Renal cortical epithelial cell (primary cell): ENCODE measurements around the gene MYO15A. TPM values are rescaled to one million over a fixed set of nuclear protein-coding genes. Genes with fewer than 3 reads are reported as not detected.

Experiments used
- DNase-seq: peaks from one replicate; pipeline ENCODE4 v3.0.0-alpha.2; 2011; ENCODE audit warnings: low read depth
- total RNA-seq: library from RNA; depleted of rRNA; stranded (reverse); fragments of >200 nt; gene quantifications from 2 replicates; pipeline ENCODE4 v1.2.3, GENCODE V29; 2014

Gene MYO15A
- total RNA-seq, 1 donor from 2014 or later = 0.45 TPM

- DNase-seq = peak; percentile 40
Observed at GRCh38 chr17:18159551-18160120, 51.1 kb downstream of the MYO15A start.

DNA sequence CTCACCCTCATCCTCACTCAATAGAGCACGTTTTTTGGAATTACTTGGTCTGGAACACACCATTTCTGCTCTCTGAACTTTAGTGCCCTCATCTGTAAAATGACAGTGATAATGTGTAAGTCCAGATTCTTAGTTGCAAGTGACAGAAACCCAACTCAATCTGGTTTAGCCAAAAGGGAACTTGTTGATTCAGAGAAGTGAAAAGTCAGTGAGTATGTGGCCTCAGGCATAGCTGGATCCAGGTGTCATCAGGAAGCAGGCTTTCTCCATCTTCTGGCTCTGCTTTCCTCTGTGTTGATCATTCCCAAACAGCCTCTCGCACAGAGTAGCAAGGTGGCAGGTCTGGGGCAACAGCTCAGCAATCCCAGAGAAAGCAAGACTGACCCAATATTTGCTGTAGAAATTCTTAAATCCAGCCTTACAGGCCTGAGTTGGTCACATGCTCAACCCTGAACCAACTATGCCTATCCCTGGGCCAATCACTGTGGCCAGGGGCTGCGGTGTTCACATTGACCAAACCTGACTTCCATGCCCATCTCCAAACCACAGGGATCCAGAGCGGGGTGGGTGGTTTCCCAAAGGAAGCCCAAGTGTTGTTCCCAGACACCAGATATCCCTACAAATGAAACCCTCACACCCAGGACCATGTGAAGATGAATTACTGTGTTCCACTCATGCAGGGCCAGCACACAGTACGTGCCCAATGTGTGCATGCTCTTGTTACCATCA, 51.7 kb downstream of the MYO15A start:
- no peak for DNase-seq

GRCh38 chr17:18161207-18162145, 52.9 kb downstream of the MYO15A start:
- DNase-seq = no peak

- no peak for DNase-seq
Observed at GRCh38 chr17:18163547-18163946, 55.0 kb downstream of the MYO15A start.

DNA sequence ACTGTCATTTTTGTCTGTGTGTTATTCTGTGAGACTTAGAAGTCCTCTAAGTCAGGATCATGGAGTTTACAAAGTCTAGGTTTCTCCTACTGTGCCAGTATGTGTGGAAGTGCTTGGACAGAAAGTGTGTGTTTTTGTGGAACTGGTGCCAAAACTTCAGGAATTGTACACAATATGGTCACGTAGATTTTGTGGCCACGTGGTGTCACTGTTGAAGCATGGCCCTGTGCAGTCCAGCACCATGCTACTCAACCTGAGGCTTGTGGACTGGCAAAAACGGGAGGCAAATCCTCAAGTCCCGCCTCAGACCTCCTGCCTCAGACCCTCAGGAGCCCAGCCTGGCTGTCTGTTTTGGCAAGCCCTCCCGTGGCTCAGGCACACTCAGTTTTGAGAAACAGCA, 58.3 kb downstream of the MYO15A start:
- no peak for DNase-seq

GRCh38 chr17:18167421-18167820, 58.9 kb downstream of the MYO15A start:
- no peak for DNase-seq

DNA sequence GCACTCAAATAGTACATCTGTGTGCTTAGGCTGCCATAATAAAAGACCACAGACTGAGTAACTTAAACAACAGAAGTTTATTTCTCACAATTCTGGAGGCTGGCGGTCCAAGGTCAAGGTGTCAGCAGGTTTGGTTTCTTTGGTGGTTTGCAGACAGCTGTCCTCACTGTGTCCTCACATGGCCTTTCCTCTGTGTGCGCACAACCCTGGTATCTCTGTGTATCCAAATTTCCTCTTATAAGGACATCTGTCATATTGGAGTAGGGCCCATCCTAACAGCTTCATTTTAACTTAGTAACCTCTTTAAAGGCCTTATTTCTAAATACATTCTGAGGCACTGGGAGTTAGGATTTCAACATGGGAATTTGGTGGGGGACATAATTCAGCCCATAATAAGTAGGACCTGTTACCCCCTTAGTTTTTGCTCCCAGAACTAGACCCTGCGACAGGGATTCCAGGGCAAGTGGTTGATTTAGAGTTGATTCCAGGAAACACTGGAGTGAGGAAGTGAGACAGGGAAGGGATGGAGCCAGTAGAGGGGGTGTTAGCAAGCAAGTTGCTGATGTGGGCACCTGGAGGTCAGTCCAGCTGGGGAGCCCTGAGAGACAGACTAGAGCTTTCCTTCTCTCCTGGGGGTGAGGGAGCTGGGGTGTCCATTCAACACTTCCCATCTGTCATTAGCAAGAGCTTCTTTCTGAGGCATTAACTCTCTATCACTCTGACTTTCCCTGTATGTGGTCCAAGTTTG, 64.1 kb downstream of the MYO15A start:
- no peak for DNase-seq

DNA sequence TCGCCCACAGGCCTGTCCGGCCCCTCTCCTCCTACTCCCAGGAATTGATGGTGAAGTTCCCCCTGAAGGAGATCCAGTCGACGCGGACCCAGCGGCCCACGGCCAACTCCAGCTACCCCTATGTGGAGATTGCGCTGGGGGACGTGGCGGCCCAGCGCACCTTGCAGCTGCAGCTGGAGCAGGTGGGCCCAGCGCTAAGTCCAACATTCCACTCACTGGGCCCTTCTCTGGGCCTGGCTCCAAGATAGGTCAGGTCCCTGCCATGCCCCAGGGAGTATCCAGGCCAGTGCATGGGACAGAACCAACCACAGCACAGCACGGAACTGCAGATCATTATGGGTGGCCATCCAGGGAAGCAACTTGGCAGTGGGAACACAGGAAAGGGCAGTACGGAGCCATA, 65.2 kb downstream of the MYO15A start:
- no peak for DNase-seq

- DNase-seq = no peak
Observed at GRCh38 chr17:18176176-18176575, 67.6 kb downstream of the MYO15A start.

DNA sequence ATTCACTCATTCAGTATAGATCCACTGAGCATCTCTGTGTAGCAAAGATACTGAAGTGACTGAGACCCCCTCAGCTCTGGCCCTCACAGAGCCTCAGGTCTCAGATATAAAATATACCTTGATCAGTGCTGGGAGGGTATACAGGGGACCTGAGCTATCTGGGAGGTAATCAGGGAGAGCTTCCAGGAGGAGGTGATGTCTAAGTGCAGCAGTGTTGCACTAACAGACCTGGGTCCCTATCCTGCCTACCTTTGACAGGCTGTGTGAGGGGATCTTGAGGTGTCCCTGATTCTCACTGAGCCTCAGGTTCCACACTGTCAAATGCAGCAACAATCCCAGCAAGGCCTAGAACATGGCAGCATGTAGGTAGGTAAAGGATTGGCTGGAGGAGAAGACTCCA, 68.6 kb downstream of the MYO15A start:
- no peak for DNase-seq

DNA sequence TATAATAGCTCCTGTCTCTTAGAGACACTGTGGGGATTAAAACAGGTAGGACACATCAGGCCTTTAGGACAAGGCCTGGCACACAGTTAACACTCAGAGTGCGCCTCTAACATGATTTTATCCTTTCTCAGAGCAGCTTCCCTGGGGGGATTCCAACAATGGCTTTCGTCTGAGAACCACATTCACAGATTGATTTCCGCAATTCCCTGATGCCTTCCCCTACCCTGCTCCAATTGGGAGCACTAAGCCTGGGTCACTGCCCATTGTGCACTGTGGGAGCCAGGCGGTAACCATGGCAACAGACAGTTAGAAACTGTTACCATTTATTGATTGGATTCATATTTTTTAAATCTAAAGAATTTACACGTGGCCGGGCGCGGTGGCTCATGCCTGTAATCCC, 69.2 kb downstream of the MYO15A start:
- DNase-seq = no peak

DNA sequence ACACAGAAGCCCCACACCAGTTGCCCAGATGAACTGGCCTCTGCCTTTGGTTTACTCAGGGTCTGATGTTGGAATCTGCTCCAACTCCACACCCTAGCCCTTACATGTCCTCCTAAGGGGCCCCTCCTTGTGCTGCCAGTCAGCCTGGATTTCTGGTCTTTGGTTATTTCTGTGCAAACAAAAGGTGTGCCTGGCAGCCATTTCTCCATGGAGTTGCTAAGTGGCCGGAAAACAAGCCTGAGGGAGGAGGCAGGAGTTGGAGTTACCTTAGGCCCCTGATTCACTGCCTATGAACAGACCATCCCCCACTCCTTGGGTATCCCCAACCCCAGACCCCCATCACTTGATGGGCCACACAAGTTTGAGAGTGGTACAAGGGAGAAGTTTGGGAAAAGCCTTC, 70.6 kb downstream of the MYO15A start:
- no peak for DNase-seq

DNA sequence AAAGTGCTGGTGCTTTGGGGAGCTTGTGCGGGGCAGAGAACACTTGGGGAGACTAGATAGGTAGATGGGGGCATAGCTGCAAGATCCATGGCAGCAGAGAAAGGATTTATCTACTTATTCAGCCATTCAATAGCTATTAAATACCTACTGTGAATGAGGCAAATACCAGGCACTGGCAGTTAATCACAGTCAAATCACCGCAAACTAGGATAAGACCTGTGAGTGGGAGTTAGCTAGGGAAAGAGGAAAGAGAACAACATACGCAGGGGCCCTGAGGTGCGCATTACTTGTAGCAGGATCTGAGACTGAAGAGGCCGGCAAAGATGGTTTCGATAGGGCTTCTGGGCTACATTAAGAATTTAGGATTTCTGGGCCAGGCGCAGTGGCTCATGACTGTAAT, 71.2 kb downstream of the MYO15A start:
- DNase-seq = no peak

DNA sequence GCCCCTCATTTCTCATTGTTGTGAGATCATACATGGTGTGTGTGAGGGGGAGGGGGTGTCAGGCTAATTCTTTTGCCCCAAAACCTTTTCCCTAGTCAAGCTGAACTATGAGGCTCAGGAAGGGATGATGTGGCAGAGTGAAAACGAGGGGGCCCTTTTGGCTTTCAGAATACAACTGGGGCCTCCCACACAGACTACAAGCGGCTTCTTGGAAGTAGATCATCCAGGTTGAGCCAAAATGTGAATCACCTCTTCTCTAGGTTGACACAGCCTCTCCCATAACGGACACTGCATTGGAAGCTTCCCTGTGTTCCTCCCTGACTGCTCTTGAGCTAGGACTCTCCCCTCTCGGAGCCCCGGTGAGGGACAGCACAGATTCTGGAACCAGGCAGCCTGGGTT, 72.8 kb downstream of the MYO15A start:
- DNase-seq = no peak

- no peak for DNase-seq
Observed at GRCh38 chr17:18182110-18182977, 73.8 kb downstream of the MYO15A start.

GRCh38 chr17:18182978-18183333, 74.4 kb downstream of the MYO15A start:
- no peak for DNase-seq

DNA sequence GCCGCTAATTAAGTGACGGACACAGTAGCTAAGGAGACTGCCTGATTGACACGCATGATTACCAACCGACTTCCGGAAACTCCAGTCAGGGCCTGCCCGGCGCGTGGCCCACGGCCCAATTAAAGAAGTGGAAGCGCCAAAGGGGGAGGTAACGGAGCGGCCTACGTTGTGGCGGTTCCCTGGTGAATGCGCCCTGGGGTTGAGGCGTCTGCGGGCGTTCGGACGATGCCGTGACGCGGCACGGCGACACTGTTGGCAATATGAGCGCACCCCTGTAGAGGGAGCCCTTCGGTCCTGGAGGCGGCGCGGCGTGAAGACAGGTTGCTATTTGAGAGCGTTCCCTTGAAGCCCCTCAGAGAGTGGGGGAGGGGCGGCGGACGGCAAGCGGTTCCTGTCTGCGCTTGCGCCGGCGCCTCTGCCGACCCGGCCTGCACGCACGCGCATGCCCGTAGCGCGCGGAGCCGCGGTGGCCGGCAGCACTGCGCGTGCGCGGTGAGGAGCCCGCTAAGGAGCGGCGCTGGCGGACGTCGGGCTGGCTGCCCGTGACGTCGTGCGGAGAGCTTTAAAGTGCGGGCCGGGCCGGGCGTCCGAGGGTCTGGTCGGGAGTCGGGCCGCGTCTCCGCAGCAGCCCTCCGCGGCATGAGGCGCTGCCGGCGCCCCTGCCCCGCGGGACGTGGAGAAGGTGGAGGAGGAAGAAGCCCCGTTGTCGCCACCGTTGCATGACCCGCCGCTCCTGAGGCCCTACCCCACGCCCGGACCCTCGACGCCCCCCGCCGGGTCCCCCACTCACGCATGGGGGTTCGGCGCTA, 75.0 kb downstream of the MYO15A start, which contains the start of gene ALKBH5:
Gene ALKBH5 (plus strand): TSS at position 495 of the 809 bp plus-strand sequence. CDS start 416 bp downstream, outside the sequence.
- DNase-seq = peak; percentile 99

DNA sequence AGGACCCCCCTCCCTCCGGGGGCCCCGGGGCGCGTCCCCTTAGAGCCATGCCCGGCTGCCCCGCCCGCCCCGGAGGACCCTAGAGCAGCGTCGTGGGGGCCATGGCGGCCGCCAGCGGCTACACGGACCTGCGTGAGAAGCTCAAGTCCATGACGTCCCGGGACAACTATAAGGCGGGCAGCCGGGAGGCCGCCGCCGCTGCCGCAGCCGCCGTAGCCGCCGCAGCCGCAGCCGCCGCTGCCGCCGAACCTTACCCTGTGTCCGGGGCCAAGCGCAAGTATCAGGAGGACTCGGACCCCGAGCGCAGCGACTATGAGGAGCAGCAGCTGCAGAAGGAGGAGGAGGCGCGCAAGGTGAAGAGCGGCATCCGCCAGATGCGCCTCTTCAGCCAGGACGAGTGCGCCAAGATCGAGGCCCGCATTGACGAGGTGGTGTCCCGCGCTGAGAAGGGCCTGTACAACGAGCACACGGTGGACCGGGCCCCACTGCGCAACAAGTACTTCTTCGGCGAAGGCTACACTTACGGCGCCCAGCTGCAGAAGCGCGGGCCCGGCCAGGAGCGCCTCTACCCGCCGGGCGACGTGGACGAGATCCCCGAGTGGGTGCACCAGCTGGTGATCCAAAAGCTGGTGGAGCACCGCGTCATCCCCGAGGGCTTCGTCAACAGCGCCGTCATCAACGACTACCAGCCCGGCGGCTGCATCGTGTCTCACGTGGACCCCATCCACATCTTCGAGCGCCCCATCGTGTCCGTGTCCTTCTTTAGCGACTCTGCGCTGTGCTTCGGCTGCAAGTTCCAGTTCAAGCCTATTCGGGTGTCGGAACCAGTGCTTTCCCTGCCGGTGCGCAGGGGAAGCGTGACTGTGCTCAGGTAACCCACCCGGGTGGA, 75.8 kb downstream of the MYO15A start:
- DNase-seq = no peak

DNA sequence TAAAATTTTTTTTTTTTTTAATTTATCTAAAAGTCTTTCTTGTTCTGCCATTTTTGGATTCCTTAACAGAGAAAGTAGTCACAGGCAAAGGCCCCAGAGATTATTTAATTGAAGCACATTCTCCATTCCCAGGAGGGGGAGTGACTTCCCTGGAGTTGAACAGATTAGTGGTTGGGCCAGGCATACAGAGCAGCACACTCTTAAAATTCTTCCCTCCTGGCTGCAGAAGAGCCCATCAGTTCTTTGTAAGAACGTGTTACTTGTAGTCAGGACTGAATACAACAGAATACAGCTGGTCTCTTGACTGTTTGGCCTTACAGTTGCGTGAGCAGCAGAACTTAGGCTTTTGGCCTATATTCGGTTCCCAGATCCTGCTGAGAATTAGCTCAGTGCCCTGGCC, 76.8 kb downstream of the MYO15A start:
- DNase-seq = peak; percentile 44
